BE2C (cell line): ENCODE results near the gene DNTT.

ENCODE experiments used
- DNase-seq: peaks from one replicate; pipeline ENCODE4 v3.0.0-alpha.2; 2020
- H3K27me3 ChIP-seq: fragments of 250-450 bp; sonication (Bioruptor Pico); 2 replicates; pipeline ENCODE4 v1.5.1; 2020; ENCODE audit warnings: mild to moderate bottlenecking
- H3K36me3 ChIP-seq: fragments of 250-450 bp; sonication (Bioruptor Pico); 2 replicates; pipeline ENCODE4 v1.5.1; 2020; ENCODE audit warnings: mild to moderate bottlenecking
- H3K4me1 ChIP-seq: fragments of 250-450 bp; sonication (Bioruptor Pico); 2 replicates; pipeline ENCODE4 v1.5.1; 2020
- H3K4me3 ChIP-seq: 2 replicates; pipeline ENCODE4 v1.5.1; 2011; ENCODE audit warnings: low read depth, low read length
- H3K9me3 ChIP-seq: fragments of 250-450 bp; sonication (Bioruptor Pico); 2 replicates; pipeline ENCODE4 v1.5.1; 2020
- TF ChIP-seq, protein P1 (sequence below): IDR thresholded peaks from 2 replicates; pipeline ENCODE4 v1.5.1; 2012; ENCODE audit warnings: mild to moderate bottlenecking, low read depth, low read length

DNTT gene

GRCh38 chr10:96309628-96310320 lies 5.5 kb downstream of the DNTT start:
- Histone ChIP-seq H3K27me3 (no peaks in the 10 kb centered on the region), H3K4me3 (no peak overlapping the region), H3K9me3 (no peaks in the 10 kb centered on the region), H3K4me1 (no peaks in the 10 kb centered on the region), H3K36me3 (no peaks in the 10 kb centered on the region)
- TF ChIP-seq, protein P1, sequence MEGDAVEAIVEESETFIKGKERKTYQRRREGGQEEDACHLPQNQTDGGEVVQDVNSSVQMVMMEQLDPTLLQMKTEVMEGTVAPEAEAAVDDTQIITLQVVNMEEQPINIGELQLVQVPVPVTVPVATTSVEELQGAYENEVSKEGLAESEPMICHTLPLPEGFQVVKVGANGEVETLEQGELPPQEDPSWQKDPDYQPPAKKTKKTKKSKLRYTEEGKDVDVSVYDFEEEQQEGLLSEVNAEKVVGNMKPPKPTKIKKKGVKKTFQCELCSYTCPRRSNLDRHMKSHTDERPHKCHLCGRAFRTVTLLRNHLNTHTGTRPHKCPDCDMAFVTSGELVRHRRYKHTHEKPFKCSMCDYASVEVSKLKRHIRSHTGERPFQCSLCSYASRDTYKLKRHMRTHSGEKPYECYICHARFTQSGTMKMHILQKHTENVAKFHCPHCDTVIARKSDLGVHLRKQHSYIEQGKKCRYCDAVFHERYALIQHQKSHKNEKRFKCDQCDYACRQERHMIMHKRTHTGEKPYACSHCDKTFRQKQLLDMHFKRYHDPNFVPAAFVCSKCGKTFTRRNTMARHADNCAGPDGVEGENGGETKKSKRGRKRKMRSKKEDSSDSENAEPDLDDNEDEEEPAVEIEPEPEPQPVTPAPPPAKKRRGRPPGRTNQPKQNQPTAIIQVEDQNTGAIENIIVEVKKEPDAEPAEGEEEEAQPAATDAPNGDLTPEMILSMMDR: no peak
- no peak for DNase-seq

GRCh38 chr10:96310321-96310669 lies 6.1 kb downstream of the DNTT start:
- Histone ChIP-seq H3K9me3 (no peaks in the 10 kb centered on the region), H3K27me3 (no peaks in the 10 kb centered on the region), H3K4me3 (no peak overlapping the region), H3K36me3 (no peaks in the 10 kb centered on the region), H3K4me1 (no peaks in the 10 kb centered on the region)
- no peak for DNase-seq
- TF ChIP-seq, protein P1: no peak

GRCh38 chr10:96311180-96311715 lies 7.0 kb downstream of the DNTT start:
- Histone ChIP-seq H3K4me1 (no peaks in the 10 kb centered on the region), H3K4me3 (no peak overlapping the region), H3K27me3 (no peaks in the 10 kb centered on the region), H3K36me3 (no peaks in the 10 kb centered on the region), H3K9me3 (no peaks in the 10 kb centered on the region)
- no peak for DNase-seq
- TF ChIP-seq, protein P1: no peak

- no peak for DNase-seq
- Histone ChIP-seq H3K4me3 (no peak overlapping the region), H3K27me3 (no peaks in the 10 kb centered on the region), H3K36me3 (no peaks in the 10 kb centered on the region), H3K9me3 (no peaks in the 10 kb centered on the region), H3K4me1 (no peaks in the 10 kb centered on the region)
- TF ChIP-seq, protein P1: no peak
These were observed 9.1 kb downstream of the DNTT start for GRCh38 chr10:96313344-96313743.

GRCh38 chr10:96317067-96317833 lies 13.0 kb downstream of the DNTT start:
- H3K4me3 ChIP-seq: no peak overlapping the region
- TF ChIP-seq, protein P1: no peak
- H3K9me3 ChIP-seq: no peaks in the 10 kb centered on the region
- no peaks in the 10 kb centered on the region for H3K27me3 ChIP-seq
- H3K36me3 ChIP-seq: no peaks in the 10 kb centered on the region
- no peaks in the 10 kb centered on the region for H3K4me1 ChIP-seq
- DNase-seq: no peak
